KMS-11 (cell line): ENCODE data around the gene FAM210A.

ENCODE experiments used
- H2AFZ ChIP-seq: fragments of 200-600 bp; sonication (generic); 2 replicates; pipeline ENCODE4 v1.6.1; 2016; ENCODE audit warnings: antibody characterized with exemption, mixed run types, low read depth
- H3K27ac ChIP-seq: fragments of 200-600 bp; sonication (generic); 2 replicates; pipeline ENCODE4 v1.6.1; 2016; ENCODE audit warnings: mild to moderate bottlenecking, mixed run types
- H3K27me3 ChIP-seq: fragments of 200-600 bp; sonication (generic); 2 replicates; pipeline ENCODE4 v1.6.1; 2017; ENCODE audit warnings: mild to moderate bottlenecking, low read depth, mixed run types, moderate library complexity; ENCODE audit not compliant: insufficient read depth
- H3K36me3 ChIP-seq: fragments of 200-600 bp; sonication (generic); 2 replicates; pipeline ENCODE4 v1.6.1; 2017; ENCODE audit warnings: mild to moderate bottlenecking, mixed run types; ENCODE audit not compliant: insufficient read depth
- H3K4me1 ChIP-seq: fragments of 200-600 bp; sonication (generic); 2 replicates; pipeline ENCODE4 v1.6.1; 2016; ENCODE audit warnings: mild to moderate bottlenecking, low read depth, mixed run types; ENCODE audit not compliant: poor library complexity, severe bottlenecking
- H3K4me2 ChIP-seq: fragments of 200-600 bp; sonication (generic); 2 replicates; pipeline ENCODE4 v1.7.0; 2016; ENCODE audit warnings: mild to moderate bottlenecking, mixed run types
- H3K4me3 ChIP-seq: fragments of 200-600 bp; sonication (generic); IDR thresholded peaks from 2 replicates; pipeline ENCODE4 v1.6.1; 2017; ENCODE audit warnings: low read depth, low read length, mixed read lengths; ENCODE audit not compliant: insufficient read depth
- H3K79me2 ChIP-seq: fragments of 200-600 bp; sonication (generic); 2 replicates; pipeline ENCODE4 v1.6.1; 2016; ENCODE audit warnings: low read depth, mixed run types; ENCODE audit not compliant: insufficient read depth
- H3K9ac ChIP-seq: fragments of 200-600 bp; sonication (generic); 2 replicates; pipeline ENCODE4 v1.6.1; 2016; ENCODE audit warnings: mild to moderate bottlenecking, mixed run types
- H4K20me1 ChIP-seq: fragments of 200-600 bp; sonication (generic); 2 replicates; pipeline ENCODE4 v1.6.1; 2016; ENCODE audit warnings: mild to moderate bottlenecking, mixed run types; ENCODE audit not compliant: insufficient read depth
- CTCF ChIP-seq: fragments of 200-600 bp; sonication (generic); conservative IDR thresholded peaks from 2 replicates; pipeline ENCODE4 v1.6.1; 2017; ENCODE audit warnings: low read depth, mild to moderate bottlenecking, antibody characterized with exemption, low read length, moderate library complexity, mixed read lengths

The FAM210A gene

GRCh38 chr18:13617826-13618515, 108.4 kb downstream of the FAM210A start:
- Histone ChIP-seq H3K79me2 (no peaks in the 10 kb centered on the region), H4K20me1 (no peaks in the 10 kb centered on the region), H3K9ac (no peak overlapping the region), H3K27me3 (no peaks in the 10 kb centered on the region), H2AFZ (no peak overlapping the region), H3K4me1 (peaks cover 14% of the 10 kb centered on the region), H3K36me3 (no peaks in the 10 kb centered on the region), H3K27ac (no peak overlapping the region), H3K4me3 (no peak overlapping the region), H3K4me2 (no peak overlapping the region)
- no peak for TF ChIP-seq CTCF

- no peak for TF ChIP-seq CTCF
- peaks cover 20% of the 10 kb centered on the region for H3K4me1 ChIP-seq
- no peaks in the 10 kb centered on the region for H3K27me3 ChIP-seq
- no peak overlapping the region for H3K9ac ChIP-seq
- H3K4me3 ChIP-seq = no peak overlapping the region
- H3K27ac ChIP-seq = no peak overlapping the region
- no peak overlapping the region for H3K4me2 ChIP-seq
- H2AFZ ChIP-seq = no peak overlapping the region
- no peaks in the 10 kb centered on the region for H4K20me1 ChIP-seq
- no peaks in the 10 kb centered on the region for H3K36me3 ChIP-seq
- H3K79me2 ChIP-seq = no peaks in the 10 kb centered on the region
Measured at GRCh38 chr18:13616525-13617035, 109.8 kb downstream of the FAM210A start.

- Histone ChIP-seq H4K20me1 (no peaks in the 10 kb centered on the region), H3K27me3 (no peaks in the 10 kb centered on the region), H3K4me1 (peaks cover 25% of the 10 kb centered on the region), H3K9ac (no peak overlapping the region), H3K27ac (no peak overlapping the region), H3K4me3 (no peak overlapping the region), H3K36me3 (no peaks in the 10 kb centered on the region), H2AFZ (no peak overlapping the region), H3K79me2 (no peaks in the 10 kb centered on the region), H3K4me2 (no peak overlapping the region)
- no peak for TF ChIP-seq CTCF
Measured at GRCh38 chr18:13616041-13616440, 110.3 kb downstream of the FAM210A start.

GRCh38 chr18:13615432-13615861, 110.9 kb downstream of the FAM210A start:
- Histone ChIP-seq H3K36me3 (no peaks in the 10 kb centered on the region), H3K4me3 (no peak overlapping the region), H3K9ac (no peak overlapping the region), H3K27me3 (no peaks in the 10 kb centered on the region), H3K4me1 (peaks cover 31% of the 10 kb centered on the region), H3K79me2 (no peaks in the 10 kb centered on the region), H4K20me1 (no peaks in the 10 kb centered on the region), H3K4me2 (no peak overlapping the region), H3K27ac (no peak overlapping the region), H2AFZ (no peak overlapping the region)
- no peak for TF ChIP-seq CTCF
